Stimulated activated CD8-positive, alpha-beta memory T cell treated with anti-CD3 and anti-CD28 coated beads, Interleukin-7, amount 100 ng/mL, for 24 hours (primary cell): ENCODE data around the gene CCDC116.
"Not testable (repeated sequence)": the region's sequence is repeated elsewhere in the genome, so short reads cannot be mapped to it uniquely, and the experiment has no call there.

Experiments
- DNase-seq: peaks from one replicate; pipeline ENCODE4 v3.0.0-alpha.2; 2020; ENCODE audit warnings: low read depth

The CCDC116 gene, protein sequence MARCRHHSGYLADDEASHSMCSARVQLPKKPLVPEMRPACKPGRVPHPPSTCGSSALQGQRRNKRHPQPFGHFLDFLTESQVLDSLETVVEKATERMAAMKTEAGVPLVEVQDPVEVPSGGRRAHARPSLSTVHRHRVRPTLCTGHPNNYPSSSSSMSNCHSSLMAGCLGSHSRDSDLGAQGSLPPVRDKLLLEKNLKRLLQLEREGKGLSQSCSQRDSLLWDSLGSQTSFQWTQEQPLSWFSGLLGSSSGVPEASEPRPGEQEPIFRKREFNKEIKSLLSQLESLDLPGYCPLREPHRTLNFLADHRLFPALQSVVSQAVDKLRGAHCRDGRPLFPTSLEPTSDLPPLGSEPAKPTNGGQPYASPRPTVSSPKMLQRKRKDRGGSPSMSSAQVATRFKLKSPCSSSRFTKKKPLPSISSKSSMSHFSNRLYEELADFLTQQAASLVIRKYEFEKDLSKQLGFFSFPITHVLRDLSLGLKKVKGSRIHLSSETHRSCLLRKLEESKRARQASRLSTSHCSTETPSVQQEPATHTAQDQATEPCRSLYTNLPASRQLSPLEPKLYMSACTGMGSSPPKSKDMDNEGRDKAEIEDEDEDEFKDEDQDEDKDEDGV

DNA sequence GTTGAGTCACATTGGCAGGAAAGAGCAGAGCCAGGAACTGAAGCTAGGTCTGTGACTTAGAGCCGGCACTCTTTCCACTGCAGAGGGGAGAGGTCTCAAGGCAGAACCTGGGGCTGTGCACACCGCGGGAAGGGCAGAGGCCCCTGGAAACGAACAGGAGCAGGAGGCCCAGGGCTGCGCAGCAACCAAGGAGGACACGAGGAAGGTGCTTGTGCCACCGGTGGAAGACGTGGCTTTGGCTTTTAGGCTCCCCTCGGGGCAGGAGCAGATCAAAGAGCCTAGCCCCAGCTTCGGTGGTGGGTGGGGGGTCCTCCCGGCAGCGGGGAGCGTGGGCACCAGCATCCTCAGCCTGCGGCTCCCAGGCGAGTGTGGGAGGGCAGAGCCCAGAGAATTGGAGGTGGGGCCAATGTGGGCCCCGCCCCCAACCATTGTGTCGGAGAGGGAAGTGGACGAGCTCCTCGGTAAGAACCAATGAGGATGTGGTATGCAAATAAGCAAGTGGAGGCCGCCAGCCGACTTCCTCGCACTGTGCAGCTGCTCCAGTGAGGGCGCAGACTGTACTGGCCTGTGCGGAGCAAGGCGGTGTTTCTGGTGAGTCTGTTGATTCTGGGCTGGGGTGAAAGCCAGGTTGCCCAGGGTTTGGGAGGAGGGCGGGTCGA lies at the start of gene CCDC116:
TSS of gene CCDC116 (plus strand) at position 524 of the 659 bp plus-strand sequence. CDS start 422 bp downstream, outside the sequence.
- DNase-seq = peak; percentile 36

DNA sequence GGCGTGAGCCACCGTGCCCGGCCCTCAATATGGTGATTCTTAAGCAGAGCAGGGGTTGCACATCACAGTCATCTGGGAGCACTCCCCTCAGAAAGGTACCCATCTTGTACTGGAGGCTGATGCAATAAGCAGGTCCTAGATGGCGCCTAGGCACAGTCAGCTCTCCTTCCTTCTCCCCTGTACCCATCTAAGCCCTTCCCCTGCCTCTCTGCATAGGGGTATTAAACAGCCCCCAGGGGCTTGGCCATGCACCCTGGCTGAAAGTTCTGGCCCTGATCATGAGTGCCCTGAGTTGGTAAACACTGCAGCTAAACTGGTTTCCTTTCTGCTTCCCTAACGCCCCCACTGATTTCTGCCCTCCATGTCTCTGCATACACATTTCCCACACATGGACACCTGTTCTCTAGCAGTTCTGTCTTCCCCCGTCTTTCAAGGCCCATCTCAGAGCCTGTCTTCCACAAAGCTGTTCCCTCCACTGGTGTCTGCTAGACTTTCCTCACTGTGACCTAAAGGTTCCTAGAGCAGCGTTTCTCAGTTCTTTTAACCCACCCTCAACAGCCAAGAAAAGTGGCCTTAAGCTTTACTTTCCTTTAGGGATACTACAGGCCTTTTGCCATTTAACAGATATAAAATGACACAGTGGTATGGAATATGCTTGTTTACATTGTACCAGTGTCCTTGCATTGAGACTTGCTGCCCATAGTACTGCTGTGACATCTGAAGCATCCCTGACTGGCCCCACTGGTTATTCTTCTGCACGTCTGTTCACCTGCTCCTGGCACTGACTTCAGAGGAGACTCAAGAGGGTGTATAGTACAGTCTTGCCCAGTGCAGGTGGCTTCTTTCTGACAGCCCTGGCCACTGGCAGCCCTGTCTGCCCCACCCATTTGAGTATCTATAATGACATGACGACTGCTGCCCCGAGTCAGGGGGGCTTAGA lies 49.5 kb upstream of the CCDC116 start:
- no peak for DNase-seq

DNA sequence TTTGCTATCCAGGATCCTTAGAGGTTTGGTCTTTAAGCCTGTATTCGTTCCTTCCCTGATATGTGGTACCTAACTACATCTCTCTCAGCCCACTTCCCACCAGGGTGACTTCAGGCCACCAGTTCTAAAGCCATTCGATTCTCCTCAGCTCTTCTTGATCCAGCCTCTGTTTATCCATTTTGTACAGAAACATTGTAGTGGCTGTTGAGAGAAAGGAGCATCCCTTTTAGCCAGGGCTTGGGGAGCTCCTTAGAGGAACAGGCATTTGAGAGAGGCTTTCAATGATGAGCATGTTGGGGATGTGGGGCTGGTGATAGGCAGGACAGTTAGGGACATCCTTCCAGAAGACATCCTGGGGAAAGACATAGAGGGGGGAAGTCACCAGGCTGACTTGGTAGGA lies 47.2 kb upstream of the CCDC116 start:
- no peak for DNase-seq

DNA sequence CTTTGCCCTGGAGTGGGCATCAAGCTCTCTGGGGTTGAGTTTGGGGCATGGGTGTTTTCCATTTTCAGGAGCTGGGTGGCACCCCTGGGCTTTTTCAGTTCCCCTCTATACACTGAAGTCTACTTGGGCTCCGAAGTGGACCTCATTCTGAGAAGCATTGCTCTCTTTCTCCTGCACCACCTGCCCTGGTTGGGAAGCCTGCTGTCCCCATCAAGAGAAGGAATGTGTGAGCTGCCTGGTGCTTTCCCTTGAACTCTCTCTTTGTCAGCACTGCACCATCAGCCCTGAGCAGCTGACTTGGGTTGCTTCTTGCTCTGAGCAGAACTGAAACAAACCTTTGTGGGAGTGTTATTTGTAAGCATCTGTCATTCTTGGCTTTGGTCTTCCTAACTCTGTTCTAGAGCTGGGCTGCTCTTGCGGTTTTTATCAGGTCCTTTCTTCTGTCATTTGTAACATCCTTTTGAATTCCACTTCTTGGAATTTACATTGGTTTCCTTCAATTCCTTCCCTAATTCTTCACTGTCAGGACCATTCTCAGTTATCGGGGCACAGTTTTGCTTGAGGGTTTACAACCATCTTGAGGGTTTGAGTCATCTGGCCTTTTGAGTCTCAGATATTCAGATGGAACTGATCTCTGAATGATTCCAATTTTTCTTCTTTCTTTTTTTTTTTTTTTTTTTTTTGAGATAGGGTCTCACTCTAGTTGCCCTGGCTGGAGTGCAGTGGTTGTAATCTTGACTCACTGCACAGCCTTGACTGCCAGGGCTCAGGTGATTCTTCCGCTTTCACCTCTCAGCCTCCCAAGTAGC lies 44.6 kb upstream of the CCDC116 start:
- DNase-seq = peak; percentile 16

DNA sequence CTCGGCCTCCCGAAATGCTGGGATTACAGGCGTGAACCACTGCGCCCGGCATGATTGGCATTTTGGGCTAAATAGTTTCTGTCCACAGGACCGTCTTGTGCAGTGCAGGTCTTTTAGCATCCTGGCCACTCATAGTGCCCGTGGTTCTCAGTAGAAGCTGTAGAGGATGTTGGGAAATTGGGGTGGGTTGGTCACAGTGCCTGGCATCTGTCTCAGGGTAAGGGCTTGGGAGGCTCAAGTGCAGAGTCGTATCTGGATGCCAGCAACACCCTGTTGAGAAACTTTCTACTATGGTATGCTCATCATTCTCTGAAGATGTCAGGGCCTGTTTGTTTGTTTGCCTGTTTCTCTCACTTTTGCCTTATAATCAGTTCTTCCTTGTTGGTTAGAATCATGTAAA lies 43.2 kb upstream of the CCDC116 start:
- no peak for DNase-seq

DNA sequence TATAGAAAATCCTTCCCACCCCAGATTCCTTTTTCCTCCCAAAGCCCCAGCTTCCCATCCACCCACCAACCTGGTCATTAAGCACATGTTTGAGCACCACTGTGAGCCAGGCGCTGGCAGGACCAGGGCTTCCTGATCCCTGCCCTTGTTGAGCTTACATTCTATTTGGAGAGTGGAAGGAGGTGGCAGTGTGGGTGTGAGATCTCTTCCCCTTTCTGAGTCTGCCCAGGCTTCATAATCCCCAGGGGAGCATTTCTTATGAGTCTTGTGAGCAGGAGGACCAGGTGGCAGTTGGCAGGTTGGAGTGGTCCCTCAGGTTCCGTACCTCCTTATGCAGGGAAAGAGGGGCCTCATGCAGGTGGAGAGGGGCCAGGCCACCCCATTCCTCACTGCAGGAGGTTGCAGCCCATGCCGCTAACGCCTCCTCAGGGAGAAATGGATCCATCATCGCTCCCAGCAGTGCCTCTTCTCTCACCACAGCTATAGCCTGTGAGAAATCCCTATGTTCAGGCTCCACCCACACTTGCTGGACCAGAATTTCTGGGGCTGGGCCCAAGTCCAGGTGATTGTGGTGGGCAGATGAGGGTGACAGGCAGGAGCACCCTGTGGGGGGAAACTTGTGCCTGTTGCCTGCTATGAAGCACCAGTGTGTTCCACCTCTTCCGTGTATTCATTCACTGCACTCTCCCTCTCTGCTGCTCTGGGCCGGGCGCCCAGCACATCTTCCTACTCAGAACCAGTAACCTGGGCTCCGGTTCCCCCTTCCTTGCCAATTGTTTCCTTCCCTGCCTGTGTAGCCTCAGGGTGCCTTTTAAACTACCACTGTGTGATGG lies 41.5 kb upstream of the CCDC116 start:
- DNase-seq = no peak

DNA sequence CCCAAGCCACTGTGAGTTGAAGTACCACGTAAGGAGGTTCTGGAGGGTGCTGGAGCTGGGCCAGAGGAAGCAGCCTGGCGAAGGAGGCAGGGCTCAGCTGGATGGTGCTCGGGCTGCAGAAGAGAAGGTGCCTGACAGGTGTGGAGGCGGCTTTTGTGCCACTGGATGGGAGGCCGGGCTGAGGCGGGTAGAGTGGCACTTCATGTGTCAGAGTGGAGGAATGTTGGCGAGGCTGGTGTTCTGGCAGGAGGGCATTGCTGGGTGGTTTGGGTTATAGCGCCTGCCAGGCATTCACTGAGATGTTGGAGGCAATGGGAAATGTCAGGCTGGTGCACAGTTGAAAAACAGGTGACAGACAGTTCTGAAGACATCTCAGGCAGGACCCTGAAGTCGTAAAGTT lies 40.9 kb upstream of the CCDC116 start:
- DNase-seq = no peak

DNA sequence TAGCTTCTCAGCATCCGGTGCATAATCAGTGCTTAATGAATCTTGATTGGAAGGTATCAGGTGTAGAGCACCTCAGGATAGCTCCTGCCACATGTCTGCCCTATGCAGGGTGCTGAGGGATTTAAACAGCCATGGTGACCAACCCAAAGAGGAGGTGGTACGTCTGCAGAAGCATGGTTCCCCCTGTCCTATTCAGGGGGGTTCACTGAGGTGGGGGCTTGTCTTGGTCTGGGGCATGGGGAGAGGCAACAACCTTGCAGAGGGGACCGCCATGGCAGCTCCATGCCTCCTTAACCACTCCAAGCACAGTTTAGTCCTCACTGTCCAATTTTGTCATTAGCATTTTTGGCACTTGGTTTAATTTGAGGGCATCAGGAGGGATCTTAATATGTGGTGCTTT lies 40.1 kb upstream of the CCDC116 start:
- DNase-seq = no peak

DNA sequence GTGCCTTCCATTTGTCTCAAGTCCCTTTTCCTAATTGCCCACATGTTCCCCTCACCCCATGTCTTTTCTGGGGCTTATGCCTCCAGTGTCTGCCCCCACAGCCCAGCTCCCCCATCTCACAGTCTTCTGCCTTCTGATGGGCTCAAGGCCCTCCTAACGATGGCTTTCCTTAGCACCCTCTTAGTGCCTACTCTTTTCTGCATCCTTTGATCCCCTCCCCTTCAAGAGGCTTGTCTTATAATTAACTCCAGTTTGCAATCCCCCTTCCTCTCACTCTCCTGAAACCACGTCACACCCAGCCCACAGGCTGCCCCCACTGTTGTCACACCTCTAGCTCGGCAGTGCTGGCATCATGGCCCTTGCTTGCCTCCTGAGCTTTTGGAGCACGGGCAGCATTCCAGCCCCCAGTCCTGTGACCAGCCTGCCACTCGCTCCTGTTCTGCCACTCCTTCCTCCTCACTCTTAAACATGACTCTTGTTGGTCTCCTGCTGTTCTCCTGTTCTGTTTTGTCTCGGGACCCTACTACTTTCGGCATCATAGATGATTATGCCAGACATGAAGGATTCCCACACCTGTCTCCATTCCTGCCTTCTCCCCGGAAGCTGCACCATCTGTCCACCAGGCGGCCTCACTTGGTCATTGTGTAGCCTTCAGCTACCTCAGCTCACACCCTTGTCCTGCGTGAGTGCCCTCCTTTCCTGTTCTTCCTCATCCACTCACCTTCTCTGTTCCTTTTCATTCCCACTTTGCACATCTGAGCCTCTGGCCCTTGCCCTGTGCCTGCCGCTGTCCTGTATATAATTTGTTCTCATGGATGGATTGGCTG lies 38.9 kb upstream of the CCDC116 start:
- DNase-seq = no peak

DNA sequence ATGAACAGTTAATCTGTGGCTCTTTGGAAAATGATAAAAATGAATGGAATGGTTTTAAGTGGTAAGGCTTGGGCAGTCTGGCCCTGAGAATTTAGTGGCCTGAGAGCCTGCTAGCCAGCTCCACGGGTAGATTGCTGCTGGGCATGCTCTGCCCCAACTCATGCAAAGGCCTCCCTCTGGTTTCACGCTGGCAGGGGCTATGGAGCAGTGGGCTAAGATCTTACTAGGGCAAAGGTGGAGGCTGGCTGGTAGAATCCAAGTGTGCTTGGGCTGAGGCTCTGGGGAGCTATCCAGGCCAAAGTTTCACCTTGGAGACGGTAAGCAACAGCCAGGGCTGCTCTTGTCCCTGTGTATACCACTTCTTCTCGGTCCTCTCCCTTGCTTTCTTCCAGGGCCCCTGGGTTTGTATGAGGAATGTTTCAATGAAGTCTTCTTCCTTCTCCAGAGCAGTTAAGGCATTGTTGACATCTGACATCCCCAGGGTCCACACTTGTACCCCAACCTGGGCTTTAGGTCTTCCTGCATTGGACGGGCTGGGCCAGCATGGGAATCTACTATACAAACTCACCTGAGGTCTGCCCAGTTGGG lies 37.6 kb upstream of the CCDC116 start:
- DNase-seq = no peak

DNA sequence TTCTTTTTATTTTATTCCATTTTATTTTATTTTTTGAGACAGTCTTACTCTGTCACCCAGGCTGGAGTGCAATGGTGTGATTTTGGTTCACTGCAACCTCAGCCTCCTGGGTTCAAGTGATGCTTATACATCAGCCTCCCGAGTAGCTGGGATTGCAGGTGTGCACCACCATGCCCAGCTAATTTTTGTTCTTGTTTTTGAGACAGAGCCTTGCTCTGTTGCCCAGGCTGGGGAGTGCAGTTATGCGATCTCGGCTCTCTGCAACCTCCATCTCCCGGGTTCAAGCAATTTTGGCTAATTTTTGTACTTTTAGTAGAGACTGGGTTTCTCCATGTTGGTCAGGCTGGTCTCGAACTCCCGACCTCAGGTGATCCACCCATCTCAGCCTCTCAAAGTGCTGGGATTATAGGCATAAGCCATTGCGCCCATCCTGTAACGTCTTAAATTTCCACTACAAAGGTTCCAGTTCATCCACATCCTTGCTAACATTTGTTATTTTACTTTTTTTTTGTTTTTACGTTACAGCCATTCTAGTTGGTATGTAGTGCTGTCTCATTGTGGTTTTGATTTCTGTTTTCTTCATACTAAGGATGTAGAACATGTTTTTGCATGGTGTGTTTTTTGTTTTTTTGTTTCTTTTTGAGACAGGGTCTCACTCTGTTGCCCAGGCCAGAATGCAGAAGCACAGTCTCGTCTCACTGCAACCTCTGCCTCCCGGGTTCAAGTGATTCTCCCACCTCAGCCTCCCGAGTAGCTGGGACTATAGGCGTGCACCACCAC lies 36.0 kb upstream of the CCDC116 start:
- not testable (repeated sequence) for DNase-seq

DNA sequence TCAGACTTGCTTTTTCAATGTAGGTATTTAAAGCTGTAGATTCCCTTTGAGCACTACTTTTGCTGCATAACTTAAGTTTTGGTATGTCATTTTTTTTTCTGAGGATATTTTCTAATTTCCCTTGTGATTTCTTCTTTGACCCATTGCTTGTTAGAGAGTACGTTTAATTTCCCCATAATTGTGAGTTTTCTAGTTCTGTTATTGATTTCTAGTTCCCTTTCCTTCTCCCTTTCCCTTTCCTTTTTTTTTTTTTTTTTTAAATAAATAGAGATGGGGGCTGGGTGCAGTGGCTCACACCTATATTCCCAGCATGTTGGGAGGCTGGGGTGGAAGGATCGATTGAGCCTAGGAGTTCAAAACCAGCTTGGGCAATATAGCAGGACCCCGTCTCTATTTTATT lies 34.3 kb upstream of the CCDC116 start:
- no peak for DNase-seq

DNA sequence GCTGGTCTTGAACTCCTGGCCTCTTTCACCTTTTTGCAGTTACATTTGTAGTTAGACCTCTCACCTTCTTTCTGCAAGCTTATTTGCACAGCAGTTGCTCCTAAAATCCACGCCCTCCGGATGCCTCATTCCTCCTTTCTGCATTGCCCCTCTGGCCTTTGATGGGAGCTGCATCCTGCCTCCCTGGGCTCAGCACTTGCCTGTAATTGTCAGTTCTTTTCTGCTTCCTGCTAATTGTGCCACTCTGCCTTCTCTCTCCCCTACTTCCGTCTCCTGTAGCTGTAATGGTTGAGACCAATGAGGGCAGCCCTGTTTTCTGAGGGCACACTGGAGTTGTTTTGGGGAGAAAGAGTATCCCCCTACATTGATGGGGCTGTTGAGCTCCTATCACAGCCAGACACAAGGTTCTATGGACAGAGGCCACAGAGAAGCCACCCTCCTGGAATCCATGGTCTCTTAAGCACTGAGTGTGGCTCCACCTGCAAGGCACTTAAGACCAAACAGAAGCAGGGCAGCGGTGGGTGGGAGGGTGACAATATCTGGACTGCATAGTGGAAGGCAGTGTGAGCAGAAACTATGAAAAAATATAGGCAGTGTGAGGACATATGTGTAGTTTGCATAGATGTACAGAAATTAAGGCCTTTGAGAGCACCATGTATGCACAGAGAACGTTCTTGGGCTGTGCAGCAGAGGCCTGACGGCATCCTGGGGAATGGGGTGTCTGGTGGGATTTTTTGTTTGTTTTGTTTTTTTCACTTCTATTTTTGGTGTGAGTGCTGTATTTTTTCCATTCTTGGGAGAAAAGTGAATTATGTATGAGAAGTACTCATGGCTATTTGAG lies 33.3 kb upstream of the CCDC116 start:
- DNase-seq = no peak

DNA sequence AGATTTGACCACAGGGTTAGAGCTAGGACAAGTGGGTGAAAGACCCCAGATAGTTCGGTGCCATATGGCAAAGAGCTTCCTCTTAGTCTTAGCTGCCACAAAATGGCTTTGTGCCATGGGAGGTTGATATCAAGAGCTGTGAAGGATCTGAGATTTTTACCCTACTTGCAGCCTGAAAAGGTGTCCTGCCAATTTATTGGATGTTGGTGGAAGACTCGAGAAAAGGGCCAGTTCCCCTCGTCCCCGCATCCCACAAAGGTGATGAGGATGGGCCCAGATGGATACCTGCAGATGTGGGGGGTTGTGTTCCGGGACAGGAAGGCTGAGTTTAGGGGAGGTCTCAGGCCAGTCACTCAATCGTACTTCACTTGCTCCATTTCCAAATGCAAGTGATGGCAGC lies 30.0 kb upstream of the CCDC116 start:
- DNase-seq = no peak

DNA sequence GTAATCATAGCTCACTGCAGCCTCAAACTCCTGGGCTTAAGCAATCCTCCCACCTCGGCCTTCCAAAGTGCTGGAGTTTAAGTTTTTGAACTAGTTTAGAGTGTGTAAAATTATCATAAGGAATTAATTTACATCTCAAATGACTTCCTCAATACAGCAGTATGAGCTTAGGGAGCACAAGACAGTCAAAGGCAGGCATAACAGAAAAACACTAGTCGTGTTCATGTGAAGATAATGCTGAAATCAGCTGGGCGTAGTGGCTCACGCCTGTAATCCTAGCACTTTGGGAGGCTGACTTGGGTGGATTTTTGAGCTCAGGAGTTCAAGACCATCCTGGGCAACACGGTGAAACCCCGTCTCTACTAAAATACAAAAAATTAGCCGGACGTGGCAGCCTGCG lies 28.6 kb upstream of the CCDC116 start:
- no peak for DNase-seq

DNA sequence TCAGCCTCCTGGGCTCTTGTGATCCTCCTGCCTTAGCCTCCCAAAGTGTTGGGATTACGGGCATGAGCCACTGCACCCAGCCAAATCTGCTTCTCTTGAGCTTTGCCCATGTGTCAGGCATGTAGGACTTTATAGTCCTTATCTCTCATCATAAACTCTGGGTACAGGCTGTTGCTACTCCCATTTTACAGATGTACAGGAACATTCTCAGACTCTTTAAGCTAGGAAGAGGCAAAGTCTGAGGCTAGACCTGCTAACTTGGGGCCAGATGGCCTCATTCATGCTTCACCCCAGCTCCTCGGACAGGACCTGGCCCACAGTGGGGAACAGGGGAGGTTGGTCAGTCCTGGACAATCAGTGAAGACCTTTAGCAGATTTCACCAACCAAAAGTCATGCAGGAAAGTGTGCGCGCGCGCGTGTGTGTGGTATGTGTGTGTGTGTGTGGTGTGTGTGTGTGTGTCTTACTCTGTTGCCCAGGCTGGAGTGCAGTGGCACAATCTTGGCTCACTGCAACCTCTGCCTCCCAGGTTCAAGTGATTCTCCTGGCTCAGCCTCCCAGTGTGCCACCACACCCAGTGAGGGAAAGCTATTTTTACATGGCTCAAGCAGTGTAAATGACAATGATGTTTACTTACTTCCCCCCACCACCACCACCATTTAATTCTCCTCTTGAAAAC lies 26.5 kb upstream of the CCDC116 start:
- DNase-seq = no peak

DNA sequence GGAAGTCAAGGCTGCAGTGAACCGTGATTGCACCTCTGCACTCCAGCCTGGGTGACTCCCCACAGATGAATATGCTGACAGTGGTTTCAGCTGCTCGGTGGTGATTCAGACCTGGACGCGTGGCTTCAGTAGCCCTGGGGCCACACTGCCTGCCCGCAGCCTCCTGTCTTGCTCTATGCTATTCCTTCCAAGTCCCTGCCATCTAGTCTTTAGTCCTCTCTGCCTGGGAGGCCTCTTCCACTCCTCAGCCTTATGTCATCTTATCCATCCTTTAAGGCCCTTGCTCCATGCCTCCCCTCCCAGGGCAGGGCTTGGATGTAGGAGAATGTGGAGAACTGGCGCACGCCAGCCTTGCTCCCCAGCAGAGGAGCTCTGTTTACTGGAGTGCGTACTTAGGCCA lies 25.8 kb upstream of the CCDC116 start:
- DNase-seq = no peak
